ENCODE data around the gene TTC12. TPM values are rescaled to one million over a fixed set of nuclear protein-coding genes. Genes with fewer than 3 reads are reported as not detected.

Gene TTC12
- total RNA-seq, 2 experiments from 2014 or later: 16.3 to 17.6 TPM

- CTCF ChIA-PET: interaction anchor here (1.4 kb wide), 1 partner anchor 12 kb away, joined by 3 read pairs; no protein-coding TSS in a partner anchor
- POLR2A ChIA-PET: no interaction called here
- H3K27me3 Mint-ChIP-seq: no peaks in the 10 kb centered on the region
- no peaks in the 10 kb centered on the region for H3K4me1 Mint-ChIP-seq
- H3K27ac Mint-ChIP-seq: no peak overlapping the region
- no peak for DNase-seq
- no peaks in the 10 kb centered on the region for H3K36me3 Mint-ChIP-seq (ENCODE audit: low read depth)
- H3K9me3 Mint-ChIP-seq (ENCODE audit: low read depth): no peaks in the 10 kb centered on the region
- H3K4me3 Mint-ChIP-seq: no peak overlapping the region
- intact Hi-C loops (cut with DNase I, micrococcal nuclease): no loop called here
- ATAC-seq: no peak
These were observed 83.4 kb downstream of the TTC12 start for GRCh38 chr11:113397821-113398220.

- ChIA-PET CTCF (interaction anchor here (1.4 kb wide), 1 partner anchor 13 kb away, joined by 3 read pairs; no protein-coding TSS in a partner anchor), POLR2A (no interaction called here)
- Mint-ChIP-seq H3K9me3 (ENCODE audit: low read depth) (no peaks in the 10 kb centered on the region), H3K27me3 (no peaks in the 10 kb centered on the region), H3K4me1 (no peaks in the 10 kb centered on the region), H3K4me3 (no peak overlapping the region), H3K27ac (no peak overlapping the region), H3K36me3 (ENCODE audit: low read depth) (no peaks in the 10 kb centered on the region)
- no peak for ATAC-seq
- no peak for DNase-seq
- intact Hi-C loops (cut with DNase I, micrococcal nuclease): no loop called here
These were observed 84.5 kb downstream of the TTC12 start for GRCh38 chr11:113398669-113399430.

GRCh38 chr11:113400631-113401230 is 86.3 kb downstream of the TTC12 start:
- Mint-ChIP-seq H3K4me3 (no peak overlapping the region), H3K27me3 (no peaks in the 10 kb centered on the region), H3K4me1 (no peaks in the 10 kb centered on the region), H3K9me3 (ENCODE audit: low read depth) (no peaks in the 10 kb centered on the region), H3K27ac (no peak overlapping the region), H3K36me3 (ENCODE audit: low read depth) (no peaks in the 10 kb centered on the region)
- DNase-seq (no peak), ATAC-seq (no peak)
- intact Hi-C loops (cut with DNase I, micrococcal nuclease): no loop called here
- ChIA-PET CTCF (interaction anchor here (0.8 kb wide), 1 partner anchor 163 kb away, joined by 3 read pairs; no protein-coding TSS in a partner anchor), POLR2A (no interaction called here)

GRCh38 chr11:113401718-113402117 is 87.3 kb downstream of the TTC12 start:
- H3K4me3 Mint-ChIP-seq: no peak overlapping the region
- POLR2A ChIA-PET: no interaction called here
- DNase-seq (no peak), ATAC-seq (no peak)
- H3K9me3 Mint-ChIP-seq (ENCODE audit: low read depth): no peaks in the 10 kb centered on the region
- no peaks in the 10 kb centered on the region for H3K27me3 Mint-ChIP-seq
- H3K36me3 Mint-ChIP-seq (ENCODE audit: low read depth): no peaks in the 10 kb centered on the region
- no peaks in the 10 kb centered on the region for H3K4me1 Mint-ChIP-seq
- CTCF ChIA-PET: no interaction called here
- no peak overlapping the region for H3K27ac Mint-ChIP-seq
- intact Hi-C loops (cut with DNase I, micrococcal nuclease): no loop called here

- Mint-ChIP-seq H3K36me3 (ENCODE audit: low read depth) (no peaks in the 10 kb centered on the region), H3K9me3 (ENCODE audit: low read depth) (no peaks in the 10 kb centered on the region), H3K27me3 (no peaks in the 10 kb centered on the region), H3K4me3 (no peak overlapping the region), H3K4me1 (no peaks in the 10 kb centered on the region), H3K27ac (no peak overlapping the region)
- no peak for DNase-seq
- ATAC-seq: no peak
- ChIA-PET POLR2A (no interaction called here), CTCF (interaction anchor here (0.8 kb wide), 1 partner anchor 11 kb away, joined by 3 read pairs; no protein-coding TSS in a partner anchor)
- intact Hi-C loops (cut with DNase I, micrococcal nuclease): no loop called here
These were observed 90.6 kb downstream of the TTC12 start for GRCh38 chr11:113404859-113405430.

GRCh38 chr11:113405724-113406478 is 91.5 kb downstream of the TTC12 start:
- POLR2A ChIA-PET: no interaction called here

GRCh38 chr11:113407163-113407562 is 92.8 kb downstream of the TTC12 start:
- ChIA-PET POLR2A (interaction anchor here (0.6 kb wide), 1 partner anchor 1031 kb away, joined by 4 read pairs; no protein-coding TSS in a partner anchor), CTCF (interaction anchor here (0.6 kb wide), 1 partner anchor 11 kb away, joined by 3 read pairs; no protein-coding TSS in a partner anchor)
- Mint-ChIP-seq H3K9me3 (ENCODE audit: low read depth) (no peaks in the 10 kb centered on the region), H3K27ac (no peak overlapping the region), H3K27me3 (no peaks in the 10 kb centered on the region), H3K4me1 (no peaks in the 10 kb centered on the region), H3K4me3 (no peak overlapping the region), H3K36me3 (ENCODE audit: low read depth) (no peaks in the 10 kb centered on the region)
- DNase-seq (no peak), ATAC-seq (no peak)
- intact Hi-C loops (cut with DNase I, micrococcal nuclease): no loop called here

More at GRCh38 chr11:113405724-113406478, 91.5 kb downstream of the TTC12 start:
- Mint-ChIP-seq H3K36me3 (ENCODE audit: low read depth) (no peaks in the 10 kb centered on the region), H3K4me1 (no peaks in the 10 kb centered on the region), H3K4me3 (no peak overlapping the region), H3K27ac (no peak overlapping the region), H3K9me3 (ENCODE audit: low read depth) (no peaks in the 10 kb centered on the region), H3K27me3 (no peaks in the 10 kb centered on the region)
- no peak for DNase-seq
- no peak for ATAC-seq
- intact Hi-C loops (cut with DNase I, micrococcal nuclease): no loop called here
- CTCF ChIA-PET: no interaction called here

- ATAC-seq (no peak), DNase-seq (no peak)
- ChIA-PET POLR2A (no interaction called here), CTCF (no interaction called here)
- Mint-ChIP-seq H3K36me3 (ENCODE audit: low read depth) (no peaks in the 10 kb centered on the region), H3K27me3 (no peaks in the 10 kb centered on the region), H3K9me3 (ENCODE audit: low read depth) (no peaks in the 10 kb centered on the region), H3K4me1 (no peaks in the 10 kb centered on the region), H3K27ac (no peak overlapping the region), H3K4me3 (no peak overlapping the region)
- intact Hi-C loops (cut with DNase I, micrococcal nuclease): no loop called here
These were observed 93.8 kb downstream of the TTC12 start for GRCh38 chr11:113408206-113408605.

- Mint-ChIP-seq H3K27me3 (no peaks in the 10 kb centered on the region), H3K4me1 (no peaks in the 10 kb centered on the region), H3K9me3 (ENCODE audit: low read depth) (no peaks in the 10 kb centered on the region), H3K4me3 (no peak overlapping the region), H3K36me3 (ENCODE audit: low read depth) (no peaks in the 10 kb centered on the region), H3K27ac (no peak overlapping the region)
- intact Hi-C loops (cut with DNase I, micrococcal nuclease): no loop called here
- CTCF ChIA-PET: no interaction called here
- POLR2A ChIA-PET: no interaction called here
- ATAC-seq (no peak), DNase-seq (no peak)
These were observed 94.5 kb downstream of the TTC12 start for GRCh38 chr11:113408887-113409286.

GRCh38 chr11:113409526-113409925 is 95.1 kb downstream of the TTC12 start:
- intact Hi-C loops (cut with DNase I, micrococcal nuclease): no loop called here
- ATAC-seq (no peak), DNase-seq (no peak)
- H3K4me3 Mint-ChIP-seq: no peak overlapping the region
- H3K36me3 Mint-ChIP-seq (ENCODE audit: low read depth): no peaks in the 10 kb centered on the region
- no peak overlapping the region for H3K27ac Mint-ChIP-seq
- no peaks in the 10 kb centered on the region for H3K4me1 Mint-ChIP-seq
- ChIA-PET CTCF (interaction anchor here (0.7 kb wide), 1 partner anchor 22 kb away, joined by 5 read pairs; no protein-coding TSS in a partner anchor), POLR2A (no interaction called here)
- no peaks in the 10 kb centered on the region for H3K9me3 Mint-ChIP-seq (ENCODE audit: low read depth)
- H3K27me3 Mint-ChIP-seq: no peaks in the 10 kb centered on the region

GRCh38 chr11:113410414-113411135 is 96.2 kb downstream of the TTC12 start:
- DNase-seq (no peak), ATAC-seq (no peak)
- intact Hi-C loops (cut with DNase I, micrococcal nuclease): no loop called here
- Mint-ChIP-seq H3K27me3 (no peaks in the 10 kb centered on the region), H3K27ac (no peak overlapping the region), H3K9me3 (ENCODE audit: low read depth) (no peaks in the 10 kb centered on the region), H3K4me3 (no peak overlapping the region), H3K4me1 (no peaks in the 10 kb centered on the region), H3K36me3 (ENCODE audit: low read depth) (no peaks in the 10 kb centered on the region)
- POLR2A ChIA-PET: no interaction called here
- CTCF ChIA-PET: interaction anchor here (0.6 kb wide), 2 partner anchors 37 to 313 kb away, joined by 3 to 4 read pairs; no protein-coding TSS in a partner anchor
